WTC11 (cell line): ENCODE measurements around the gene SPPL2B. TPM values are rescaled to one million over a fixed set of nuclear protein-coding genes. Genes with fewer than 3 reads are reported as not detected.

Experiments
- ATAC-seq: fragments of 200-7000 bp; cut with Tn5 transposase; 2 replicates; pipeline ENCODE4 v1.10.0; 2021; ENCODE audit warnings: mild to moderate bottlenecking, moderate library complexity
- CTCF ChIA-PET: fragments of 300-600 bp; sonication (Branson Sonifier 250); formaldehyde crosslinking; loops from one replicate; lab custom pipeline; 2021; ENCODE audit warnings: antibody characterized with exemption; lab: Charles Lee
- POLR2A ChIA-PET: fragments of 350-600 bp; sonication (Branson Sonifier 250); formaldehyde crosslinking; loops from one replicate; lab custom pipeline; 2021; ENCODE audit warnings: antibody characterized with exemption; lab: Charles Lee
- DNase-seq: peaks from one replicate; pipeline ENCODE4 v3.0.0; 2021; ENCODE audit warnings: low spot score
- H3K27ac Mint-ChIP-seq: 2 replicates; pipeline ENCODE4 v1.8.0; 2021; ENCODE audit warnings: mixed read lengths
- H3K27me3 Mint-ChIP-seq: 2 replicates; pipeline ENCODE4 v1.8.0; 2021; ENCODE audit warnings: low read depth, mild to moderate bottlenecking, moderate library complexity, mixed read lengths
- H3K36me3 Mint-ChIP-seq: 2 replicates; pipeline ENCODE4 v1.8.0; 2021; ENCODE audit warnings: mixed read lengths
- H3K4me1 Mint-ChIP-seq: 2 replicates; pipeline ENCODE4 v1.8.0; 2022; ENCODE audit warnings: mixed read lengths
- H3K4me3 Mint-ChIP-seq: 2 replicates; pipeline ENCODE4 v1.8.0; 2021; ENCODE audit warnings: mild to moderate bottlenecking, moderate library complexity, mixed read lengths
- H3K9me3 Mint-ChIP-seq: 2 replicates; pipeline ENCODE4 v1.8.0; 2021; ENCODE audit warnings: mixed read lengths
- AR ChIP-seq: fragments of 250-450 bp; sonication (Bioruptor Pico); IDR thresholded peaks from 2 replicates; pipeline ENCODE4 v1.9.0; 2021; ENCODE audit warnings: mild to moderate bottlenecking
- ATF1 ChIP-seq: sonication (generic); formaldehyde crosslinking; IDR thresholded peaks from 2 replicates; pipeline ENCODE4 v1.8.1; 2023; ENCODE audit warnings: mild to moderate bottlenecking, moderate library complexity, missing genetic modification reagents
- EMX1 ChIP-seq: fragments of 250-450 bp; sonication (Bioruptor Pico); IDR thresholded peaks from 2 replicates; pipeline ENCODE4 v1.8.0; 2021; ENCODE audit warnings: mild to moderate bottlenecking
- FOXP1 ChIP-seq: sonication (generic); formaldehyde crosslinking; IDR thresholded peaks from 2 replicates; pipeline ENCODE4 v1.8.0; 2022; ENCODE audit warnings: missing genetic modification reagents, mild to moderate bottlenecking, moderate library complexity, borderline replicate concordance
- IRF1 ChIP-seq: sonication (generic); formaldehyde crosslinking; IDR thresholded peaks from 2 replicates; pipeline ENCODE4 v1.8.0; 2023; ENCODE audit warnings: missing genetic modification reagents
- MXD4 ChIP-seq: fragments of 250-450 bp; sonication (Bioruptor Pico); IDR thresholded peaks from 2 replicates; pipeline ENCODE4 v1.8.0; 2021; ENCODE audit warnings: mild to moderate bottlenecking, moderate library complexity, borderline replicate concordance
- NFE2L1 ChIP-seq: sonication (generic); formaldehyde crosslinking; IDR thresholded peaks from 2 replicates; pipeline ENCODE4 v1.8.1; 2023; ENCODE audit warnings: missing genetic modification reagents
- TP53 ChIP-seq: sonication (generic); formaldehyde crosslinking; IDR thresholded peaks from 2 replicates; pipeline ENCODE4 v1.8.1; 2023; ENCODE audit warnings: mild to moderate bottlenecking, missing genetic modification reagents
- ZNF423 ChIP-seq: fragments of 250-450 bp; sonication (Bioruptor Pico); IDR thresholded peaks from 2 replicates; pipeline ENCODE4 v2.1.2; 2022; ENCODE audit warnings: mild to moderate bottlenecking, moderate library complexity
- ZNF425 ChIP-seq: fragments of 250-450 bp; sonication (Bioruptor Pico); conservative IDR thresholded peaks from 2 replicates; pipeline ENCODE4 v1.9.0; 2021; ENCODE audit warnings: mild to moderate bottlenecking
- ZNF671 ChIP-seq: fragments of 250-450 bp; sonication (Bioruptor Pico); IDR thresholded peaks from 2 replicates; pipeline ENCODE4 v1.8.0; 2021; ENCODE audit warnings: mild to moderate bottlenecking
- total RNA-seq: library from RNA; stranded (reverse); gene quantifications from 3 replicates; pipeline ENCODE4 v1.2.3, GENCODE V29; 2021
- TF ChIP-seq, protein P1 (sequence below): sonication (generic); formaldehyde crosslinking; IDR thresholded peaks from 2 replicates; pipeline ENCODE4 v1.8.0; 2022; ENCODE audit warnings: mild to moderate bottlenecking, missing genetic modification reagents
- TF ChIP-seq, protein P2 (sequence below): fragments of 250-450 bp; sonication (Bioruptor Pico); IDR thresholded peaks from 2 replicates; pipeline ENCODE4 v1.9.0; 2021; ENCODE audit warnings: mild to moderate bottlenecking, borderline replicate concordance
- TF ChIP-seq, protein P3 (sequence below): sonication (generic); formaldehyde crosslinking; IDR thresholded peaks from 2 replicates; pipeline ENCODE4 v1.8.0; 2023; ENCODE audit warnings: mild to moderate bottlenecking, missing genetic modification reagents

The SPPL2B gene
- total RNA-seq, 1 experiment from 2014 or later = 117 TPM

- Mint-ChIP-seq H3K36me3 (no peaks in the 10 kb centered on the region), H3K27me3 (no peaks in the 10 kb centered on the region), H3K9me3 (no peaks in the 10 kb centered on the region), H3K4me1 (no peaks in the 10 kb centered on the region), H3K4me3 (no peak overlapping the region), H3K27ac (no peak overlapping the region)
- CTCF ChIA-PET = no interaction called here
- POLR2A ChIA-PET = no interaction called here
- no peak for ATAC-seq
- DNase-seq = no peak
- TF ChIP-seq, protein P1, sequence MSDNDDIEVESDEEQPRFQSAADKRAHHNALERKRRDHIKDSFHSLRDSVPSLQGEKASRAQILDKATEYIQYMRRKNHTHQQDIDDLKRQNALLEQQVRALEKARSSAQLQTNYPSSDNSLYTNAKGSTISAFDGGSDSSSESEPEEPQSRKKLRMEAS (CRISPR knock-in tag) = no peak
- TF ChIP-seq ATF1 (no peak), ZNF423 (CRISPR knock-in tag) (no peak), EMX1 (CRISPR knock-in tag) (no peak), IRF1 (no peak), ZNF671 (CRISPR knock-in tag) (no peak), FOXP1 (CRISPR knock-in tag) (no peak), ZNF425 (CRISPR knock-in tag) (no peak), AR (CRISPR knock-in tag) (no peak), TP53 (CRISPR knock-in tag) (no peak), MXD4 (CRISPR knock-in tag) (no peak), NFE2L1 (CRISPR knock-in tag) (no peak)
- TF ChIP-seq, protein P2, sequence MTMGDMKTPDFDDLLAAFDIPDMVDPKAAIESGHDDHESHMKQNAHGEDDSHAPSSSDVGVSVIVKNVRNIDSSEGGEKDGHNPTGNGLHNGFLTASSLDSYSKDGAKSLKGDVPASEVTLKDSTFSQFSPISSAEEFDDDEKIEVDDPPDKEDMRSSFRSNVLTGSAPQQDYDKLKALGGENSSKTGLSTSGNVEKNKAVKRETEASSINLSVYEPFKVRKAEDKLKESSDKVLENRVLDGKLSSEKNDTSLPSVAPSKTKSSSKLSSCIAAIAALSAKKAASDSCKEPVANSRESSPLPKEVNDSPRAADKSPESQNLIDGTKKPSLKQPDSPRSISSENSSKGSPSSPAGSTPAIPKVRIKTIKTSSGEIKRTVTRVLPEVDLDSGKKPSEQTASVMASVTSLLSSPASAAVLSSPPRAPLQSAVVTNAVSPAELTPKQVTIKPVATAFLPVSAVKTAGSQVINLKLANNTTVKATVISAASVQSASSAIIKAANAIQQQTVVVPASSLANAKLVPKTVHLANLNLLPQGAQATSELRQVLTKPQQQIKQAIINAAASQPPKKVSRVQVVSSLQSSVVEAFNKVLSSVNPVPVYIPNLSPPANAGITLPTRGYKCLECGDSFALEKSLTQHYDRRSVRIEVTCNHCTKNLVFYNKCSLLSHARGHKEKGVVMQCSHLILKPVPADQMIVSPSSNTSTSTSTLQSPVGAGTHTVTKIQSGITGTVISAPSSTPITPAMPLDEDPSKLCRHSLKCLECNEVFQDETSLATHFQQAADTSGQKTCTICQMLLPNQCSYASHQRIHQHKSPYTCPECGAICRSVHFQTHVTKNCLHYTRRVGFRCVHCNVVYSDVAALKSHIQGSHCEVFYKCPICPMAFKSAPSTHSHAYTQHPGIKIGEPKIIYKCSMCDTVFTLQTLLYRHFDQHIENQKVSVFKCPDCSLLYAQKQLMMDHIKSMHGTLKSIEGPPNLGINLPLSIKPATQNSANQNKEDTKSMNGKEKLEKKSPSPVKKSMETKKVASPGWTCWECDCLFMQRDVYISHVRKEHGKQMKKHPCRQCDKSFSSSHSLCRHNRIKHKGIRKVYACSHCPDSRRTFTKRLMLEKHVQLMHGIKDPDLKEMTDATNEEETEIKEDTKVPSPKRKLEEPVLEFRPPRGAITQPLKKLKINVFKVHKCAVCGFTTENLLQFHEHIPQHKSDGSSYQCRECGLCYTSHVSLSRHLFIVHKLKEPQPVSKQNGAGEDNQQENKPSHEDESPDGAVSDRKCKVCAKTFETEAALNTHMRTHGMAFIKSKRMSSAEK (CRISPR knock-in tag) = no peak
- TF ChIP-seq, protein P3, sequence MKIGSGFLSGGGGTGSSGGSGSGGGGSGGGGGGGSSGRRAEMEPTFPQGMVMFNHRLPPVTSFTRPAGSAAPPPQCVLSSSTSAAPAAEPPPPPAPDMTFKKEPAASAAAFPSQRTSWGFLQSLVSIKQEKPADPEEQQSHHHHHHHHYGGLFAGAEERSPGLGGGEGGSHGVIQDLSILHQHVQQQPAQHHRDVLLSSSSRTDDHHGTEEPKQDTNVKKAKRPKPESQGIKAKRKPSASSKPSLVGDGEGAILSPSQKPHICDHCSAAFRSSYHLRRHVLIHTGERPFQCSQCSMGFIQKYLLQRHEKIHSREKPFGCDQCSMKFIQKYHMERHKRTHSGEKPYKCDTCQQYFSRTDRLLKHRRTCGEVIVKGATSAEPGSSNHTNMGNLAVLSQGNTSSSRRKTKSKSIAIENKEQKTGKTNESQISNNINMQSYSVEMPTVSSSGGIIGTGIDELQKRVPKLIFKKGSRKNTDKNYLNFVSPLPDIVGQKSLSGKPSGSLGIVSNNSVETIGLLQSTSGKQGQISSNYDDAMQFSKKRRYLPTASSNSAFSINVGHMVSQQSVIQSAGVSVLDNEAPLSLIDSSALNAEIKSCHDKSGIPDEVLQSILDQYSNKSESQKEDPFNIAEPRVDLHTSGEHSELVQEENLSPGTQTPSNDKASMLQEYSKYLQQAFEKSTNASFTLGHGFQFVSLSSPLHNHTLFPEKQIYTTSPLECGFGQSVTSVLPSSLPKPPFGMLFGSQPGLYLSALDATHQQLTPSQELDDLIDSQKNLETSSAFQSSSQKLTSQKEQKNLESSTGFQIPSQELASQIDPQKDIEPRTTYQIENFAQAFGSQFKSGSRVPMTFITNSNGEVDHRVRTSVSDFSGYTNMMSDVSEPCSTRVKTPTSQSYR (CRISPR knock-in tag) = no peak
These were observed 13.5 kb downstream of the SPPL2B start for GRCh38 chr19:2341982-2342381.
